HK-2 (cell line): ENCODE results near the gene CEP72.
A peak's percentile ranks its signal among the peaks of the same experiment; 100 is the strongest.
"Not testable (repeated sequence)": the region's sequence is repeated elsewhere in the genome, so short reads cannot be mapped to it uniquely, and the experiment has no call there.

Source experiments
- DNase-seq: peaks from one replicate; pipeline ENCODE4 v3.0.0-alpha.2; 2018; ENCODE audit not compliant: unreplicated experiment

The CEP72 gene

GRCh38 chr5:611731-612486 is at the start of gene CEP72:
CEP72 (plus strand) TSS chr5:612340; CDS start chr5:612362, 22 bp downstream.
- peak; percentile 90 for DNase-seq

DNA sequence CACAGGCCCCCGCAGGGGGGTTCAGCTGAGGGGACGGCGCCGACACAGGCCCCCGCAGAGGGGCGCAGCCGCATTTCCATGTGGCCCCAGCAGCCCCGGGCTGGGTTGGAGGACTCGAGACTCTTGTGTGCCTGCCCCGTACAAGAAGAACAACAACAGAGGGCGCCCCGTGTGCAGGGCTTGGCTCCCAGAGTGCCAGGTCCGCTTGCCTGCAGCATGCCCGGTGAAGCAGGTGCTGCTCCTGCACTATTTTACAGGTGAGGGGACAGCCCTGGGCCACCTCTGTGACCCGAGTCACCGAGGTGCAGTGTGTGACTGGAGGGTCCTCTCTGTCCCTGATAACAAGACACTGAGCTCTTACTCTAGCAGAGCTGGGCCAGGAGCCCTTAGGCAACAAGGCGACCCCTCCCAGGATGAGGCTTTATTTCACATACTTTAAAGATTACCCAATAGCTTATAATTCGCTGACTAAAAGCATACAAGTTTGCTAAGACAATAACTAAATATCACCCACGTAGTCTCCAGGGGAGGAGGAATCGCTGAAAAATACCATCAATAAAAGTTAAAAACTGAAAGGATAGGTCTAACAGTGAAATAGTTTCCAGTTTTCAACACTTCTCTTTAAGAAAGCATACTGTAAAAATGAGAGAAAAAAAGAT is 46.2 kb upstream of the CEP72 start:
- DNase-seq, result no peak

- DNase-seq, result no peak
Observed at GRCh38 chr5:566636-567309, 45.4 kb upstream of the CEP72 start.

DNA sequence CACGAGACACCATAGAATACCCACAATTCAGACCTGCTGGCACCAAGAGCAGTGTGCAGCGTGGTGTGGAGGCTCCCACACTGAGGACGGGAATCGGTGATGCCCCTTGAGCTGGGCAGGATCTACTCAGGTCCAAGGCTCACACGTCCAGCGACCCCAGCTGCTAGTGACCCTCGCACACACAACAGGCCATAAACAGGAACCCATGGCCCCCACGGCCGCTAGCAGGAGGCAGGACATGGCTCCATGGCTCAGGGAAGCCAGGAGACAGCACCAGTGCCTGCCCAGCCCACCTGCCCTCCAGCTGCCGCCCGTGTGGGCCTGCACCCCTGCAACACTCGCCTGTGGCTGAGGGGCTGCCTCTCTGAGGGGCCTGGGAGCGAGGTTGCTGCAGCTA is 44.5 kb upstream of the CEP72 start:
- DNase-seq, result no peak

DNA sequence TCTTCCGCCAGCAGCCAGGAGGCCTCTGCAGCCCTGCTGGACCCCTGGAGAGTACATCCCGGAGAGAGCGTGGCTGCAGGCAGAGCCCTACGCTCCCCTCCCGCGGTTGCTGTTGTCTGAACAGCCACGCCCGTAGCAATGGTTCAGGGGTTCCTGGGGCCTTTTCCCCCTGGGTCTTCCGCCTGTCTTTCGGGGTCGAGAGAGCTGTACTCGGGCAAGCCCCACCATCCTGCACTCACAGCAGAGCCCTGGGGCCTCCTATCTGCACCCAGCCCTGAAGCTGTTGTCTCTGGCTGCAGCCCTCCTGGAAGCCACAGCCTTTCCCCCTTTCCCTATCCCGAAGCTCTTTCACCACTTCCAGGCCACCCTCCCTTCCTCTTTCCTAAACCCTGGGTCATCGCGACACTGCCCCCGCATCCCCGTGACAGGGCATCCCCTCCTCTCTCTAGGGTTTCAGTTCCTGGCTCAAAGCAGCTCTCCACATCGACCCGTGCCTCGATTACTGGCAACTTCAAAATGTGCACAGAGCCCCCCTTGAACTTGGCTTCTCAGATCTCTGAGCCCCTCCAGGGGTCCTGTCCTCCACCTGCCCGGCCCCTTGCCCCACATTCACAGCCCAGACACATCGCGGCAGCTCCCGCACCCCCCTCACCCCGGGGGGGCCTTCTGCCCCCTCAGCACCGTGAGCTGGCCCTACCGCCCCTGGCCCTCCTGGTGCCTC is 43.9 kb upstream of the CEP72 start:
- DNase-seq, result no peak

DNA sequence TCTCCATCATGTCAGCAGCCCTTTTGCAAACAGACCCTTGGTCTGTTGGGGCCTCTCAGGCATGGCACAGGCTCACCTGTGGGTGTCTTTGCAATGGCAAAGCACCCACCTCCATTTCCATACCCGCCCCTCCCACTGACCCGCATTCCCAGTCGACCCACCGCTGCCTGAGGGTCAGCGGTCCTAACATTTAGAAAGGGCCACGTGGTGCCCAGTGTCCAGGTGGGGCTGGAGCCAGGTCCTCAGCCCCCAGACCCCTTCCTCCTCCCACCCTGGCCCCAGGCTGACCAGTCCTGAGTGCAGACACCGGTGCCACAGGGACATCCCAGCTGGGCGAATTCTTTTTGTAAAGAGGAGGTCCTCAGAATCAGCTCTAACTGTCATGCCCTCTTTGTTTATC is 43.3 kb upstream of the CEP72 start:
- DNase-seq, result no peak

DNA sequence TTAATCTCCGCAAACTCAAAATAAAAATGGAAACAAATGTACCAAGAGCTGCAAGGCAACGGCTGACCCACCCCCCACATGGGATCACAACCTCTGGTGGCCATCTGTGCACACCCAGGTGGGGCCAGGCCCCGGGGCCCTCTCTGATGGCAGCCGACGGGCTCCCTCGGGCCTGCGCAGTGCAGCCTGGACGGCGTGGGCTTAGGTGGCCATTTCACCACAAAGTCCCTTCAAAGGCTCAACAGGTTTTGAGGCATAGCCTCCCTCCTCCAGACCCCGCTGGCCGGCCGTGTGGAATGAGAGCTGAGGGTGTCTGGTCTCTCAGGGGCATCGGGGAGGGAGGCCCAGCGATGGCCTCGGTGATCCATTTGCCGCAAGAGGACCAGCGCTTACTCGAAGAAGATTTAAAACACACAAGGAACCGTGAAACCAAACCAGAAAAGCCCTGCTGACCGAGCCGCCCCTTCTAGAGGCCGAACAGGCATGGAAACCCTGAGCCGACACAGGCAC is 42.7 kb upstream of the CEP72 start:
- DNase-seq, result no peak

GRCh38 chr5:569868-570361 is 42.2 kb upstream of the CEP72 start:
- no peak for DNase-seq

DNA sequence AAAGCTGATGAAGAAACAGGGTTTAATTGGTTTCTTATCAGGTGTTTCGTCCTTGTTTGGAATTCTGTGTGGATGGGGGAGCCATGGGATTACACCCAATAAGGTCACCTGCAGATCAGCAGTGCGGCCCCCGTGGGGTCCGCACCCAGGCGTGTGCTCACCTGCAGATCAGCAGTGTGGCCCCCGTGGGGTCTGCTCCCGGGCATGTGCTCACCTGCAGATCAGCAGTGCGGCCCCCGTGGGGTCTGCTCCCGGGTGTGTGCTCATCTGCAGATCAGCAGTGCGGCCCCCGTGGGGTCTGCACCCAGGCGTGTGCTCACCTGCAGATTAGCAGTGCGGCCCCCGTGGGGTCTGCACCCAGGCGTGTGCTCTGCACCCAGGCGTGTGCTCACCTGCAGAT is 41.7 kb upstream of the CEP72 start:
- no peak for DNase-seq

DNA sequence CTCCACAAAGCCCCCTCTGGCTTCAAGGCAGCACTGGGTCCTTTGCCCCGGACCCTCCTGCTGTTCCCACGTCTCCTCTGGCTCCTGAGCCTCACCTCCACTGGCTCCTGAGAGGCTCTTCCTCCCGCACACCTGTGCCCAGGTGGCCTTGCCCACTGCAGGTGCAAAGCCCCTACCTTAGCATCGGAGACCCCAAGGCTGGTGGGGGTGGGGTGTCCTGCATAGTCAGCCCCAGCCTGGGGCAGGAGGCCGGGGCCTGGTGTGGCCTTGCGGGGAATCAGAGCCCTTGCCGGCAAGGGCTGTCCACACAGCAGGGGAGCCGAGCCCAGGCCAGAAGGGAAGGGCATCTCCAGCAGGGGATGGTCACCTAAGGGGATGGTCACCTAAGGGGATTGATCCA is 41.3 kb upstream of the CEP72 start:
- no peak for DNase-seq

DNA sequence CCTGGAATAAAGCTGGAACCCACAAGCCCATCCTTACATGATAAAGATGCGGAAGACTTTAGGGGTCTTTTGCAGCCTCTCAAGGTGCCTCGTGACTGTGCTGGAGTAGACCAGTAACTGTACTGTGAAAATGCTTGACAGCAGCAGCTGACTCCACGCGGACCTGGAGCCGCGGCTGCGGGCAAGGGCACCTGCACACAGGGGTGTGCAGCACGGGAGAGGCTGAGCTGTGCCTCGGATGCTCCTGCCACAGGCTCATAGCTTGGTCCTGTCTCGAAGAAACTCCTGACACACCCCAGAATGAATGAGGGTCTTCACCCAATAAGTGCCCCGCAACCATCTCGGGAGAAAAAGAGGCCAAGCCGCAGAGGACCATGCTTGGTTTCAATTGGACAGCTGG is 40.3 kb upstream of the CEP72 start:
- no peak for DNase-seq

- no peak for DNase-seq
Observed at GRCh38 chr5:572398-573019, 39.6 kb upstream of the CEP72 start.

DNA sequence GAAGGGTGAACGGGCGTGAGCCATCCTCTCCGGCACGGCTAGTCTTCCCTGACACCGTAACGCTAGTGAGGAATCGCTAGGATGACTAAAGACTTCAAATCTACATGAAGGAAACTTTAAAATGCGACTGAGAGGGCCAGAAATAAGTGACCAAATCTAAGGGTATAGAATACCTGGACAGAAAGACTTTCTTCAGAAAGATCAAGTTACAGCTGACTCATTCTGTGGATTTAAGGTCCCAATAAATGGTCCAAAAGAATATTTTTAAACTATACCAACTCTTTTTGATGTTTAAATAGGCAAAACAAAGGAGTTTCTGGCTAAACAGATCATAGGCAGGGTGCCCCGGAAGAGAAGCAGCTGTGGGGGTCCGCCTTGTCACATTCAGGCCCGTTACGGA is 38.9 kb upstream of the CEP72 start:
- DNase-seq, result no peak

- no peak for DNase-seq
Observed at GRCh38 chr5:573976-574375, 38.2 kb upstream of the CEP72 start.

GRCh38 chr5:574906-575305 is 37.2 kb upstream of the CEP72 start:
- DNase-seq, result no peak

- no peak for DNase-seq
Observed at GRCh38 chr5:575636-576035, 36.5 kb upstream of the CEP72 start.

GRCh38 chr5:577214-577613 is 34.9 kb upstream of the CEP72 start:
- not testable (repeated sequence) for DNase-seq

DNA sequence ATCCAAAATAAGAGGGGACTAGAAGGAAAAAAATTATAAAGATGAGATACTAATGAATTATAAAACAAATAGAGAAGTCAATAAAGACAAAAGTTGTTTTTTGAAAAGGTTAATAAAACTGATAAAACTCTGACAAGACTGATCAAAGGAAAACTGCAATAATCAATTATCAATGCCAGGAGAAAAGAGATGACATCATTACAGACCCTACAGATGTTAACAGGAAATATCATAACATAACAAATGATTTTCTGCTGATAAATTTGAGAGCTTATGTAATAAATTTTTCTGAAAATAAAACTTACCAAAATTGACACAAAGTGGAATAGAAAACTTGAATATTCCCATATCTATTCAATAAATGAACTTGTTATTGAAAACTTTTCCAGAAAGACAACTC is 34.3 kb upstream of the CEP72 start:
- no peak for DNase-seq

DNA sequence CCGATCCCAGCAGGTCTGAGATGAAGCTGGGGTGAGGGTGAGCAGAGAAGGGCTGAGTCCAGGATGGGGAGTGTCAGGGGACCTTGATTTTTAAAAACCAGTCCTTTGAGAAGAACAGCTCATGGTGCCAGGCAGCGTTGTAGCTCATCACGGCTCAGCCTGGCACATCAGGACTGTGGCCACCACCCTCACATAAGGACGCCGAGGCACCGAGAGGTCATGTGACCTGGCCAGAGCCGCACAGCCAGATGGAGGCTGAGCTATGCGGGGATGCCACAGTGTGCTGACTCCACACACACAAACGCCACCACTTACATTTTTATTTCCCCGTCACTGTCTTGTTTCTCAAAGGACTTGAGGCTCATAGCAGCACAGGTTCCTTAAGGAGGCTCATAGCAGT is 32.9 kb upstream of the CEP72 start:
- DNase-seq, result no peak

GRCh38 chr5:579746-580366 is 32.3 kb upstream of the CEP72 start:
- no peak for DNase-seq

- no peak for DNase-seq
Observed at GRCh38 chr5:580436-580835, 31.7 kb upstream of the CEP72 start.
